GM12865 (cell line): ENCODE results near the gene LAMA5.

Experiments used
- DNase-seq: peaks from one replicate; pipeline ENCODE4 v3.0.0; 2010; ENCODE audit warnings: low read depth
- H3K4me3 ChIP-seq: 2 replicates; pipeline ENCODE4 v1.5.1; 2011; ENCODE audit warnings: mild to moderate bottlenecking, low read depth, low read length, control low read depth
- TF ChIP-seq, protein P1 (sequence below): IDR thresholded peaks from 2 replicates; pipeline ENCODE4 v1.5.1; 2011; ENCODE audit warnings: low read length, control low read depth, low read depth, inconsistent platforms; ENCODE audit not compliant: insufficient read depth; ENCODE audit errors: missing control alignments

The LAMA5 gene

DNA sequence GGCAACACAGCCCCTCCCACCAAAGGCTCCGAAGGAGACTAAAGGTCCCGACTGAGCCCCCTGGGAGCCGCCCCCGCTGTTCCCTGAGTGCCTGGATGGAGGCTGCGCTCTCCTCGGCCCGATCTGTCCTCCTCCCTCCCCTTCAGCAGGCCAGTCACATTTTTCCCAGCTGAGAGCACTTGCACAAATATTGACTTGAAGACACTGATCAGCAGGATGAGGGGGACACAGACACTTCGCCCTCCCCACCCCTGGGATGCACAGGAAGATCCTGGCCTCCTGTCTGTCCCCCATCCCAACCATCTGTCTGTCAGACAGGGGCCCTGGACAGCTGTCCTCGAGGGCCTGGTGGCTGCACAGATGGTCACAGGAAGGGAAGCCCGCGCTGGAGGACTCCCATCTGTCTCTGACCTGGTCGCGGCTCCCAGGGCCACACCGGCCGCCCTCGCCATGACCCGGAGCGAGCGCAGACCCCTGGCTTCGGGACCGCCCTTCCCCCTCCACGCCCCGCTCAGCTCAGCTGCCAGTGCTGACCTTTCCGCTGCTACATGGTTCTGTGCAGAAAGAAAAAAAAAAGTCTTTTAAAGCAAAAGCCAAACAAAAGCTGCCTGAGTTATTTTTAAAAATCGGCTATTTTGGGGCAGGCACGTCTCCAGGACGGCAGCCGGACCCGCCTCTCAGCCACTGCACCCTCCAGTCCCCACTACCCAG, 11.1 kb downstream of the LAMA5 start:
- no peak overlapping the region for H3K4me3 ChIP-seq
- DNase-seq = no peak
- TF ChIP-seq, protein P1, sequence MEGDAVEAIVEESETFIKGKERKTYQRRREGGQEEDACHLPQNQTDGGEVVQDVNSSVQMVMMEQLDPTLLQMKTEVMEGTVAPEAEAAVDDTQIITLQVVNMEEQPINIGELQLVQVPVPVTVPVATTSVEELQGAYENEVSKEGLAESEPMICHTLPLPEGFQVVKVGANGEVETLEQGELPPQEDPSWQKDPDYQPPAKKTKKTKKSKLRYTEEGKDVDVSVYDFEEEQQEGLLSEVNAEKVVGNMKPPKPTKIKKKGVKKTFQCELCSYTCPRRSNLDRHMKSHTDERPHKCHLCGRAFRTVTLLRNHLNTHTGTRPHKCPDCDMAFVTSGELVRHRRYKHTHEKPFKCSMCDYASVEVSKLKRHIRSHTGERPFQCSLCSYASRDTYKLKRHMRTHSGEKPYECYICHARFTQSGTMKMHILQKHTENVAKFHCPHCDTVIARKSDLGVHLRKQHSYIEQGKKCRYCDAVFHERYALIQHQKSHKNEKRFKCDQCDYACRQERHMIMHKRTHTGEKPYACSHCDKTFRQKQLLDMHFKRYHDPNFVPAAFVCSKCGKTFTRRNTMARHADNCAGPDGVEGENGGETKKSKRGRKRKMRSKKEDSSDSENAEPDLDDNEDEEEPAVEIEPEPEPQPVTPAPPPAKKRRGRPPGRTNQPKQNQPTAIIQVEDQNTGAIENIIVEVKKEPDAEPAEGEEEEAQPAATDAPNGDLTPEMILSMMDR = no peak

DNA sequence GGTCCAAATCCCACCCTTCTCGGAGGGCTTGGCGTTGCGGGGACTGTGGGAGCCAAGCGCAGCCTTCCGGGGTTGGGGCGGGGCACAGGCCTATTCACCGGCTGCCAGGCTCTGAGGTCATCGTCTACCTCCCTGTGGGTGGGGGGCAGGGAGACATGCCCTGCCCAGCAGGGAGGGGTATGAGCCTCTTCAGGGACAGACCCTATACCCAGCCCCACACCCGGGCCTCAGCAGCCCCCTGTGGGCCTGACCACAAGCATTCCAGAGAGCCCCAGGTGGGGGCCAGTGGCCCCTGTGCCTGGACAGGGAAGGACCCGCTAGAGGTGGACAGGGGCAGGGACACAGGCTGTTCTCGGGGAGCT, 11.6 kb downstream of the LAMA5 start:
- DNase-seq = no peak
- H3K4me3 ChIP-seq = no peak overlapping the region
- TF ChIP-seq, protein P1 = no peak

DNA sequence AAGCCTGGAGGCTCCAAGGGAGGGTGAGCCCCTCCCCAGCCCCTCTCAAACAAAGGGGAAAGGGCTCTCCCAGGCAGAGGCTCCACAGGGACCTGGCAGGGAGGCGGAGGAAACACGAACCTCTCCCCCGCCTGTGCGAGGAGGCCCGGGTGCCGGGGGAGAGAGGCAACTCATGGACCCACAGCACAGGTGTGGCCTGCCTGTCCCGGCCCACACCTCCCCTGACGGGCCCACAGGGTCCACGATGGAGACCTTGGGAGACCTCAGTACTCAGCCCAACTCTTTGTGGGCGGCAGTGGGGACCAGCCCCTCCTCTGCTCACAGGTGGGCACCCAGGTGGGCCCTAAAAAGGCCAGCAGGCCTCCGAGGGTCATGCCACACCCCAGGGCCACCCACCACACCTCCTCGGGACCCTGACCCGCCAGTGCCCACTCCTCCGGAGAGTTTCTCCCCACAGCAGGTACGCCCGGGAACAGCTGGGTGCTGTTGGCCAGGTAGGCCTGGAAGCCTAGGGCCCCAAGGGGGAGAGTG, 12.2 kb downstream of the LAMA5 start:
- DNase-seq = no peak
- H3K4me3 ChIP-seq = no peak overlapping the region
- TF ChIP-seq, protein P1 = no peak

DNA sequence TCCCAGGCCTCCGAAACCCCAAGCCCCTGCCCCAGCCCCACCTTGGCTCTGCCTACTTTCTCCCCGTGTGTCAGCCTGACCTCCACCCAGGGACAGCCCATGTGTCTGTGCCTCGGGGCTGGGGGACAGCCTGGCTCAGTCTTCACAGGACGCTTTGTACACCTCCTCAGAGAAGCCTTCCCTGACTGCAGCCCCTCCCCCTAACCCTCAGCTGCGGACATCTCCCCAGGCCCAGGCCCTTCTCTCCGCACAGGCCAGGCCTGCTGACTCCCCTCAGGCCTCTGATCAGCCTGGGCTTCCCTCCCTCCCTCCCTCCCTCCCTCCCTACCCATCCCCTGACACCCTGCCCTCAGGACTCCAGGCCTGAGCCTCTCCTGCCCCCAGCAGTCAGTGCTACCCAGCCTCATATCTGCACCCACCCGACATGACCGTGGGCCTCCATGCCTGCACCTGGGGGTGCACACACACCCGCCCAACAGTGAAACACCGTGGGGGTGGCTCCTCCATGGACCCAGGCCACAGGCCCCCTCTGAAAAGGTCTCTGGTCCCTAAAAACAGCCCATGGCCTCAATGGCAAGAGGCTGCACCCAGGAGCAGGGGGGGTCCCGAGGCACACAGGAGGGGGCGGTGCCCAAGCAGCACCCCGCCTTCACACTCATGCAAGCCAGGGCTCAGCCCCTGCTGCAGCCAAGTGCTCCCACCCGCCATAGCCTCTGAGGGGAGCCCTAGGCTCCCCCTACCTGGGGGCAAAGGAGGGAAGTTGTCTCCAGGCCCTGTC, 12.9 kb downstream of the LAMA5 start:
- TF ChIP-seq, protein P1 = no peak
- no peak overlapping the region for H3K4me3 ChIP-seq
- DNase-seq = no peak

DNA sequence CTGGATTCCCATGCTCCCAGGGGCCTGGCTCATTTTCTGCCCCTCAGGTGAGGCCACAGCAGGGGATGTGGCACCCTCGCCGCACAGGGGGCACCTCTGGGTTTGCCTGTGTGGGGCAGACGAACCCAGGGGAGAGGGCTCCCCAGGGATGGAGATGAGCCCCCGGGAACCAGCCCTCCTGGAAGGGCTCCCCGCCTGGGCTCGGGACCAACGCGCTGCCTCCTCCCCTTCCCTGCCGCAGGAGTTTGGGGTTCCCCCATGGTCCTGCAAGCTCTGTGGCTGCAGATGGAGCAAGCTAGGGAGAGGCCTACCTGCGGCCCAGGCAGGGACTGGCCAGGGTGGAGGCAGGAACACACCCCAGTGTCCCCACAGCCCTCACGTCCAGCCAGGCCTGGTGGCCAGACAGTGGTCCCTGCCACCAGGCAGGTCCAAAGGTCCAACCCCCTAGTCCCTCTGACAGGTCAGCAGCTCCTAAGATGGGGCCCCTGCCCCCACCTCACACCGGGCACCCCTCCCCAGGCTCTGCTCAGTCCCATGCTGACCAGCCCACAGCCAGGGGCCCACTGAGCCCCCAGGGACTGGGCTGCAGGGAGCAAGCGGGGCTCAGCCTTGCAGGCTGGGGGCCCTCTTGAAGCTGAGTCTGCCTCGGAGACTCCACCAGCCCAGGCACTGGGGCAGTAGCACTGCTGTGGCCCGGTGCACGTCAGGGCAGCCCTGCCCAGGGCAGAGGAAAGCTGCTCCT, 13.7 kb downstream of the LAMA5 start:
- DNase-seq = no peak
- no peak overlapping the region for H3K4me3 ChIP-seq
- TF ChIP-seq, protein P1 = no peak

DNA sequence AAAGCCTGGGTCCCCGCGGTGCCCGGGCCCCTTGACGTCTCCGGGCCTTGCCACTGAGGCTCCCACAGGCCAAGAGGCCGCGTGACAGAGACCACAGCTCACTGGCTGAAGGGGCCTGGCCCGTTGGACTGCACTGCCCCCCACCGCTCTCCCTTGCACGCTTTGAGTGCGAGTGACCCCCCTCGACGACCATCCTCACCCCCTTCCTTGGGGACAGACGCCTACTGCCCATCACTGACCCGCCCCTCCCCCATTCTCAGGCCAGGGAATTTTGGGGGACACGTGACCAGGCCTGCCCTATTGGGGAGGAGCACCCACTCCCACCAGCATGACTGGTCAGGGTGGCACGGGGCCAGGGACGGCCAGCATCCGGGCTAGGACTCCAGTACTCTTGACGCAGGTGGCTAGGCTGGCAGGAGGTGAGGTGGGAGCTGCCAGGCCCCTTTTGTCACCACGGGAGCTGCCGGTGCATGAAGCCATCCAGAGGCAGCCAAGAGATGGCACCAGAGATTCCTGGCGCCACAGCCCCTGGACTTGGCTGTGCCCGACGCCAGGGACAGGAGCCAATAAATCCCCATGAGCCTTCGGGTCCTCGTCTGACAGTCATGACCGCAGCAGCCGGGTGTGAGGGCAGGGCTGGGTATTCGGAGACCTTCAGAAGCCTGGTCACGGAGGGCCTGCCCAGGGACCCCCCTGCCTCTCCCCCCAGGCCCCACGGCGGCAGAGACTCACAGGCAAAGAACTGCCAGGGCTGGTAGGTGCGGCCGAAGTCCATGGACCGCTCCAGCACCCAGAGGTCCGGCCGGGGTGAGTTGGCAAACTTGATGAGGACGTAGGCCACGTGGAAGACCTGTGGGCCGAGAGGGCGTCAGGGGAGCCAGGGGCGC, 14.5 kb downstream of the LAMA5 start:
- TF ChIP-seq, protein P1 = no peak
- no peak overlapping the region for H3K4me3 ChIP-seq
- DNase-seq = no peak
